PC-9 (cell line): ENCODE results near the gene GYS2. TPM values are rescaled to one million over a fixed set of nuclear protein-coding genes. Genes with fewer than 3 reads are reported as not detected.
A peak's percentile ranks its signal among the peaks of the same experiment; 100 is the strongest.

ENCODE experiments used
- BruUV-seq: library from RNA; stranded (reverse); fragments of 400-500 nt; replicated peaks from 2 replicates; lab custom pipeline; 2021; lab: Mats Ljungman, UMichigan
- CTCF ChIA-PET: fragments of 300-600 bp; sonication (Branson Sonifier 250); formaldehyde crosslinking; loops from one replicate; lab custom pipeline; 2022; ENCODE audit warnings: antibody characterized with exemption; lab: Charles Lee
- POLR2A ChIA-PET: fragments of 300-600 bp; sonication (Branson Sonifier 250); formaldehyde crosslinking; loops from one replicate; lab custom pipeline; 2022; ENCODE audit warnings: antibody characterized with exemption; ENCODE audit not compliant: unreplicated experiment; lab: Charles Lee
- DNase-seq, 2 experiments: peaks; one replicate each; pipeline versions ENCODE4 v3.0.0 to v3.0.0-alpha.2; 2015 to 2022; ENCODE audit warnings: mixed read lengths in 1 of 2
- H2AFZ ChIP-seq: fragments of 200-600 bp; sonication (generic); 2 replicates; pipeline ENCODE4 v1.8.1; 2017; ENCODE audit warnings: antibody characterized with exemption
- H3F3A ChIP-seq: fragments of 200-600 bp; sonication (generic); 2 replicates; pipeline ENCODE4 v1.8.1; 2017; ENCODE audit warnings: antibody characterized with exemption, mild to moderate bottlenecking, low read depth; ENCODE audit not compliant: insufficient read depth
- H3K27ac ChIP-seq: fragments of 200-600 bp; sonication (generic); 2 replicates; pipeline ENCODE4 v1.6.1; 2016; ENCODE audit warnings: mixed run types
- H3K27me3 ChIP-seq: fragments of 200-600 bp; sonication (generic); 2 replicates; pipeline ENCODE4 v1.6.1; 2016; ENCODE audit warnings: low read depth, mixed run types; ENCODE audit not compliant: insufficient read depth
- H3K36me3 ChIP-seq: fragments of 200-600 bp; sonication (generic); 2 replicates; pipeline ENCODE4 v1.6.1; 2016; ENCODE audit warnings: low read depth, mixed run types
- H3K4me1 ChIP-seq: fragments of 200-600 bp; sonication (generic); replicated peaks from 2 replicates; pipeline ENCODE4 v1.6.1; 2016; ENCODE audit warnings: mixed run types; ENCODE audit not compliant: insufficient read depth
- H3K4me2 ChIP-seq: fragments of 200-600 bp; sonication (generic); 2 replicates; pipeline ENCODE4 v1.6.1; 2017; ENCODE audit warnings: mixed run types
- H3K4me3 ChIP-seq: fragments of 200-600 bp; sonication (generic); 2 replicates; pipeline ENCODE4 v1.6.1; 2016; ENCODE audit warnings: mixed run types
- H3K79me2 ChIP-seq: fragments of 200-600 bp; sonication (generic); 2 replicates; pipeline ENCODE4 v1.6.1; 2017; ENCODE audit warnings: low read depth, mixed run types
- H3K9me2 ChIP-seq: fragments of 200-600 bp; sonication (generic); 2 replicates; pipeline ENCODE4 v1.8.1; 2017; ENCODE audit warnings: mild to moderate bottlenecking; ENCODE audit not compliant: insufficient read depth
- H3K9me3 ChIP-seq: fragments of 200-600 bp; sonication (generic); 2 replicates; pipeline ENCODE4 v1.8.1; 2016; ENCODE audit warnings: low read depth; ENCODE audit not compliant: insufficient read depth
- H4K20me1 ChIP-seq: fragments of 200-600 bp; sonication (generic); 2 replicates; pipeline ENCODE4 v1.8.1; 2017; ENCODE audit not compliant: insufficient read depth
- CTCF ChIP-seq: fragments of 200-600 bp; sonication (generic); conservative IDR thresholded peaks from 2 replicates; pipeline ENCODE4 v1.6.1; 2017; ENCODE audit warnings: mixed run types, antibody characterized with exemption, mild to moderate bottlenecking, moderate library complexity
- EZH2 ChIP-seq: fragments of 200-600 bp; sonication (generic); IDR thresholded peaks from 2 replicates; pipeline ENCODE4 v1.8.0; 2017; ENCODE audit warnings: antibody characterized with exemption, low read depth
- intact Hi-C: fragments of 100-400 bp; cut with micrococcal nuclease; formaldehyde crosslinking; loops from one replicate; pipeline ENCODE4 v1.10.0; 2022; ENCODE audit not compliant: unreplicated experiment
- total RNA-seq: library from RNA; stranded (reverse); gene quantifications from 2 replicates; pipeline ENCODE4 v1.2.3, GENCODE V29; 2021

GYS2 gene
- total RNA-seq, 1 experiment from 2014 or later = not detected

- no peak for DNase-seq
- Histone ChIP-seq H3K4me1 (peaks cover 4% of the 10 kb centered on the region), H3K79me2 (peaks cover 11% of the 10 kb centered on the region), H3K4me2 (no peak overlapping the region), H2AFZ (no peak overlapping the region), H3F3A (peaks cover 28% of the 10 kb centered on the region; the same call in 1 of the 2 replicates), H4K20me1 (peaks cover 4% of the 10 kb centered on the region), H3K9me3 (no peaks in the 10 kb centered on the region), H3K36me3 (peaks cover 83% of the 10 kb centered on the region), H3K27ac (peak overlapping the region; percentile 12; the same call in 1 of the 2 replicates), H3K27me3 (no peaks in the 10 kb centered on the region), H3K9me2 (0 out of 2 replicates have a peak, but pooled peaks cover 4% of the 10 kb centered on the region), H3K4me3 (no peak overlapping the region)
- POLR2A ChIA-PET = interaction anchor here (0.6 kb wide), 1 partner anchor 983 kb away, joined by 10 read pairs; no protein-coding TSS in a partner anchor
- BruUV-seq = no TSS peak
- TF ChIP-seq CTCF (no peak), EZH2 (no peak)
- intact Hi-C loops = no loop called here
- CTCF ChIA-PET = interaction anchor here (0.5 kb wide), 1 partner anchor 11 kb away, joined by 3 read pairs; no protein-coding TSS in a partner anchor
Observed at GRCh38 chr12:21644516-21644915, 39.9 kb upstream of the GYS2 start.

DNA sequence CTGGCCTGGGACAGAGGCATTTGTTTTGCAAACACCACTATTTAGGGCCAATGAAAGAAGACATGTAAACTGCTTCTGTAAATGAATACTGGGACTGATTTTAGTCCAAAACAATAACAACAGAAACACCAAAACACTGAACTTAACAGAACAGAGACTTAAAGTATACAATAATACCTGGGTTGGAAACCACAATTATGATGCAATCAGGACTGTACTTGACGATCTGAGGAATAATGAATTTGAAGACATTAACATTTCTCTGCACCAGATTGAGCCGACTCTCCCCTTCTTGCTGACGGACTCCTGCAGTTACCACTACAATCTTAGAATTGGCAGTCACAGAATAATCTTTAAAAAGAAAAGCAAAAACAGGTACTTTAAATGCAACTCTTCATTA lies 39.1 kb upstream of the GYS2 start:
- no peak overlapping the region for H3K4me2 ChIP-seq
- peaks cover 83% of the 10 kb centered on the region for H3K36me3 ChIP-seq
- BruUV-seq = no TSS peak
- no peak overlapping the region for H2AFZ ChIP-seq
- no peak overlapping the region for H3K4me3 ChIP-seq
- peaks cover 4% of the 10 kb centered on the region for H4K20me1 ChIP-seq
- POLR2A ChIA-PET = no interaction called here
- CTCF ChIA-PET = no interaction called here
- no peaks in the 10 kb centered on the region for H3K27me3 ChIP-seq
- H3K9me3 ChIP-seq = no peaks in the 10 kb centered on the region
- H3K27ac ChIP-seq = no peak overlapping the region
- peaks cover 12% of the 10 kb centered on the region for H3K4me1 ChIP-seq
- H3F3A ChIP-seq = peaks cover 32% of the 10 kb centered on the region; the same call in 1 of the 2 replicates
- peaks cover 8% of the 10 kb centered on the region for H3K79me2 ChIP-seq
- DNase-seq = no peak
- 0 out of 2 replicates have a peak, but pooled peaks cover 4% of the 10 kb centered on the region for H3K9me2 ChIP-seq
- intact Hi-C loops = no loop called here
- TF ChIP-seq EZH2 (no peak), CTCF (no peak)

- ChIA-PET POLR2A (interaction anchor here (0.7 kb wide), 1 partner anchor 115 kb away, joined by 11 read pairs; no protein-coding TSS in a partner anchor), CTCF (no interaction called here)
- BruUV-seq = no TSS peak
- TF ChIP-seq EZH2 (no peak), CTCF (no peak)
- H4K20me1 ChIP-seq = peaks cover 4% of the 10 kb centered on the region
- peaks cover 8% of the 10 kb centered on the region; the same call in 1 of the 2 replicates for H3K79me2 ChIP-seq
- H3K4me3 ChIP-seq = no peak overlapping the region
- no peak overlapping the region for H3K4me2 ChIP-seq
- no peak overlapping the region for H3K27ac ChIP-seq
- H3K9me3 ChIP-seq = no peaks in the 10 kb centered on the region
- peaks cover 40% of the 10 kb centered on the region; the same call in 1 of the 2 replicates for H3F3A ChIP-seq
- H3K36me3 ChIP-seq = peaks cover 84% of the 10 kb centered on the region
- no peak for DNase-seq
- peaks cover 21% of the 10 kb centered on the region for H3K4me1 ChIP-seq
- no peak overlapping the region for H2AFZ ChIP-seq
- H3K27me3 ChIP-seq = no peaks in the 10 kb centered on the region
- intact Hi-C loops = no loop called here
- H3K9me2 ChIP-seq = 0 out of 2 replicates have a peak, but pooled peaks cover 4% of the 10 kb centered on the region
Observed at GRCh38 chr12:21642707-21643389, 38.2 kb upstream of the GYS2 start.
